OCI-LY1 (cell line): ENCODE results near the gene DUS2.

Experiments used
- H2AFZ ChIP-seq: fragments of 200-600 bp; sonication (generic), shearing (Covaris generic); 2 replicates; pipeline ENCODE4 v1.6.0; 2014; ENCODE audit warnings: antibody characterized with exemption, mild to moderate bottlenecking, low read length
- H3F3A ChIP-seq: fragments of 200-600 bp; sonication (generic), shearing (Covaris generic); 2 replicates; pipeline ENCODE4 v1.6.0; 2014; ENCODE audit warnings: mild to moderate bottlenecking, antibody characterized with exemption, low read length, moderate library complexity; ENCODE audit not compliant: insufficient read depth
- H3K27ac ChIP-seq: fragments of 200-600 bp; sonication (generic); 2 replicates; pipeline ENCODE4 v1.5.1; 2014; ENCODE audit warnings: low read length, mixed run types, mild to moderate bottlenecking, low read depth; ENCODE audit not compliant: poor library complexity, severe bottlenecking
- H3K27me3 ChIP-seq: fragments of 200-600 bp; sonication (generic); 2 replicates; pipeline ENCODE4 v1.6.0; 2014; ENCODE audit warnings: antibody characterized with exemption, mild to moderate bottlenecking, low read length, moderate library complexity; ENCODE audit not compliant: insufficient read depth
- H3K36me3 ChIP-seq: fragments of 200-600 bp; sonication (generic); 2 replicates; pipeline ENCODE4 v1.6.1; 2014; ENCODE audit warnings: mild to moderate bottlenecking, antibody characterized with exemption, low read length, moderate library complexity, mixed read lengths; ENCODE audit not compliant: insufficient read depth
- H3K4me1 ChIP-seq: fragments of 200-600 bp; sonication (generic); 2 replicates; pipeline ENCODE4 v1.5.1; 2014; ENCODE audit warnings: mild to moderate bottlenecking, low read length, moderate library complexity; ENCODE audit not compliant: insufficient read depth, severe bottlenecking
- H3K4me2 ChIP-seq: fragments of 200-600 bp; sonication (generic), shearing (Covaris generic); 2 replicates; pipeline ENCODE4 v1.6.1; 2014; ENCODE audit warnings: low read length
- H3K4me3 ChIP-seq: fragments of 200-600 bp; sonication (generic); 2 replicates; pipeline ENCODE4 v1.5.1; 2014; ENCODE audit warnings: low read length, low read depth, mild to moderate bottlenecking, mixed read lengths; ENCODE audit not compliant: poor library complexity, severe bottlenecking
- H3K79me2 ChIP-seq: fragments of 200-600 bp; shearing (Covaris generic); 2 replicates; pipeline ENCODE4 v1.6.1; 2016; ENCODE audit warnings: mixed run types, low read length, mixed read lengths; ENCODE audit not compliant: insufficient read depth
- H3K9ac ChIP-seq: fragments of 200-600 bp; sonication (generic), shearing (Covaris generic); 2 replicates; pipeline ENCODE4 v1.6.1; 2014; ENCODE audit warnings: mild to moderate bottlenecking, low read length, mixed read lengths
- H3K9me2 ChIP-seq: fragments of 200-600 bp; sonication (generic), shearing (Covaris generic); 2 replicates; pipeline ENCODE4 v1.6.1; 2014; ENCODE audit warnings: low read depth, mild to moderate bottlenecking, low read length, mixed read lengths
- H3K9me3 ChIP-seq: fragments of 200-600 bp; shearing (Covaris generic); 2 replicates; pipeline ENCODE4 v1.6.1; 2014; ENCODE audit warnings: low read length, mixed read lengths
- H4K20me1 ChIP-seq: fragments of 200-600 bp; sonication (generic), shearing (Covaris generic); 2 replicates; pipeline ENCODE4 v1.6.0; 2016; ENCODE audit warnings: mild to moderate bottlenecking, low read length; ENCODE audit not compliant: insufficient read depth
- EZH2 ChIP-seq: fragments of 200-600 bp; sonication (generic), shearing (Covaris generic); IDR thresholded peaks from 2 replicates; pipeline ENCODE4 v1.8.0; 2017; ENCODE audit warnings: borderline replicate concordance, mixed run types, mild to moderate bottlenecking, antibody characterized with exemption, low read length, moderate library complexity, mixed read lengths
- TF ChIP-seq, protein P1 (sequence below): fragments of 200-600 bp; sonication (generic), shearing (Covaris generic); IDR thresholded peaks from 2 replicates; pipeline ENCODE4 v1.5.1; 2017; ENCODE audit warnings: mild to moderate bottlenecking, antibody characterized with exemption, low read length, moderate library complexity, mixed read lengths

The DUS2 gene

DNA sequence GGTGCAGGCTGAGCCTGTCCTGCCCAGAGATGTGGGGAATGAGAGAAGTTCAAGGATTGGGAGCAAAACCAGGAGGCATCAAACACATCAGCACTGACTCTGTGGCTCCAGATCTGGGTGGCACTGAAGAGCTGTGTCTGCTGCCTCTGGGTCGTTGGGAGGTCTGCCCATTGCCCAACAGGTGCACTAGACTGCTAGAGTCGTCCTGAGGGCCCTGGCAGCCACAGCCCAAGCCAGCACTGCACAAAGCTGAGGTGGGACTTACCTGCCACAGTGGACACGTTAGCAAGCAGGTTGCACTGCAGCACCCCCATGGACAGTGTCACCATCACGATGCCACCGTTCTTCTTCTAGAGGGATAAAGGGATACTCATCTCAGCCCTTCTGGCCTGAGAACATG is 46.1 kb upstream of the DUS2 start:
- no peaks in the 10 kb centered on the region for H3K79me2 ChIP-seq
- TF ChIP-seq, protein P1, sequence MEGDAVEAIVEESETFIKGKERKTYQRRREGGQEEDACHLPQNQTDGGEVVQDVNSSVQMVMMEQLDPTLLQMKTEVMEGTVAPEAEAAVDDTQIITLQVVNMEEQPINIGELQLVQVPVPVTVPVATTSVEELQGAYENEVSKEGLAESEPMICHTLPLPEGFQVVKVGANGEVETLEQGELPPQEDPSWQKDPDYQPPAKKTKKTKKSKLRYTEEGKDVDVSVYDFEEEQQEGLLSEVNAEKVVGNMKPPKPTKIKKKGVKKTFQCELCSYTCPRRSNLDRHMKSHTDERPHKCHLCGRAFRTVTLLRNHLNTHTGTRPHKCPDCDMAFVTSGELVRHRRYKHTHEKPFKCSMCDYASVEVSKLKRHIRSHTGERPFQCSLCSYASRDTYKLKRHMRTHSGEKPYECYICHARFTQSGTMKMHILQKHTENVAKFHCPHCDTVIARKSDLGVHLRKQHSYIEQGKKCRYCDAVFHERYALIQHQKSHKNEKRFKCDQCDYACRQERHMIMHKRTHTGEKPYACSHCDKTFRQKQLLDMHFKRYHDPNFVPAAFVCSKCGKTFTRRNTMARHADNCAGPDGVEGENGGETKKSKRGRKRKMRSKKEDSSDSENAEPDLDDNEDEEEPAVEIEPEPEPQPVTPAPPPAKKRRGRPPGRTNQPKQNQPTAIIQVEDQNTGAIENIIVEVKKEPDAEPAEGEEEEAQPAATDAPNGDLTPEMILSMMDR = no peak
- TF ChIP-seq EZH2 = no peak
- H3K36me3 ChIP-seq = no peaks in the 10 kb centered on the region
- H3K4me3 ChIP-seq = no peak overlapping the region
- no peaks in the 10 kb centered on the region for H3K9me3 ChIP-seq
- H2AFZ ChIP-seq = no peak overlapping the region
- H3K27me3 ChIP-seq = no peaks in the 10 kb centered on the region
- H3F3A ChIP-seq = no peaks in the 10 kb centered on the region
- H3K4me1 ChIP-seq = no peaks in the 10 kb centered on the region
- H4K20me1 ChIP-seq = no peaks in the 10 kb centered on the region
- no peak overlapping the region for H3K9ac ChIP-seq
- no peak overlapping the region for H3K27ac ChIP-seq
- no peaks in the 10 kb centered on the region for H3K9me2 ChIP-seq
- no peak overlapping the region for H3K4me2 ChIP-seq

DNA sequence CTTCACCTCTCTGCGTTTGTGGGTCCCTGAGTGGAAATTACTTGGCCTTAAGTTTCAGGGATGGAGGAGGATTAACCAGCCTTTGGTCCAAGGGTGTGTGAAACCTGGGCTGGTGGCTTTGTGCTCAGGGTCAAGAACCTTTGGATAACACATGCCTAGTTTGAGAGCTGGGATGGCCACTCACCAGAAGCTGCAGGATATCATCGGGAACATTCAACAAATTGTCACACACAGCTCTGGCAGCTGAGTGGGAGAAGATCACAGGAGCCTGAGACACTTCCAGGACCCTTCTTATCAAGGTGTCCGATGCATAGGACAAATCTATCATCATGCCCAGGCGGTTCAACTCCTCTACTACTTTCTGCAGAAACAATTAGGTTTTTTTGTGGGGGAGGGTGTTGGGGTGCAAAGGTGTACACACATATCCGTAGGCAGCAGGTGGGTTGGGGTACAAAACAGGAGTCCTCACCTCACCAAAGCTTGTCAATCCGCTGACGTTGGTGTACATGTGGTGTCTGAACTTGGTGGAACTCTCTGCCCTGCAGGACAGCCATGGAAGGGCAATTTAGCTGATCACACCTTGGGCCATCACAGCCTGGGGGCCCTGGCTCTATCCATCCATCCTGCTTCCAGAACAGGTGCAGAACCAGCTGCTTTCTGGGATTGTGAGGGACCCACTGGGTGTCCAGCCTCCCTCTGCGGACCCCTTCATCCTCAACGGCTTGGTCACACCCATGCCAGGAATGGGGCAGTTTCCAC is 45.4 kb upstream of the DUS2 start:
- Histone ChIP-seq H3K4me2 (no peak overlapping the region), H3K9ac (no peak overlapping the region), H2AFZ (no peak overlapping the region), H3K9me2 (no peaks in the 10 kb centered on the region), H4K20me1 (no peaks in the 10 kb centered on the region), H3F3A (no peaks in the 10 kb centered on the region), H3K79me2 (no peaks in the 10 kb centered on the region), H3K4me1 (no peaks in the 10 kb centered on the region), H3K9me3 (no peaks in the 10 kb centered on the region), H3K27ac (no peak overlapping the region), H3K4me3 (no peak overlapping the region), H3K36me3 (no peaks in the 10 kb centered on the region), H3K27me3 (no peaks in the 10 kb centered on the region)
- no peak for TF ChIP-seq EZH2
- TF ChIP-seq, protein P1 = no peak

DNA sequence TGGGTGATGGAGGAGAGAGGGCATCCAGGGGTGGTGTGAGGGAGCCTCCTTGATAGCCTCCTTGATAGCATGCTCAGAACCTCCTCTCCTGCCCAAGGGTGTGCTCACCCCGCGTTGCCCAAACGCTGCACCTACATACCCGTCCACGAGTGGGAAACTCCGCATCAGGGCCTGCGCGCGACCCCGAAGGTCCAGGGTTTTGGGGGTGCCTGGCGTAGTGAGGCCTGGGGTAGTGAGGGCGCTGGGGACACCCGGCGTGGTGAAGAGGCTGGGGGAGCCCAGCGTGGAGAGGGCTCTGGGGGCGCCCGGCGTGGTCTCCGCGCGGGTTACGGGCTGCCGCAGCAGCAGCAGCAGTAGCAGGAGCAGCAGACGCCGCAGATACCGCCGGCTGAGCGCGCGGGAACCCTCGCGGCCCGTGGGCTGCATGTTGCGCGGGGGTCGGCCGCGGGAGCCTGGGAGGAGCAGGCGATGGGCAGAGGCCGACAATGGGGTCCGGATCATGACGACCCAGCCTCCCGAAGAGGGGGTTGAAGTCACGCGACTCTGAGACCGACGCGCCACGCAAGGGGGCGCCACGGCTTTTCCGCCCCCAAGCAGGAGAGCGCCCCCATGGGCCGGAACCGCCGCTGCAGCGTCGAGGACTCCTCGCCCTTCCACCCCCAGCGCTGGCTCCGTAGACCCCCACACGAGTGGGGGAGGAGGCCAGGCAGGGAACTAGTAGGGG is 43.0 kb upstream of the DUS2 start, which contains the start of gene DPEP3:
TSS of gene DPEP3 (minus strand) at position 545 of the 724 bp plus-strand sequence. CDS start at position 426, 119 bp downstream.
- TF ChIP-seq EZH2 = no peak
- TF ChIP-seq, protein P1 = no peak
- Histone ChIP-seq H3K4me2 (no peak within 1 kb of the TSS), H3F3A (no peaks in the 10 kb centered on the region)

More for the DNA sequence above, 43.0 kb upstream of the DUS2 start, which contains the start of gene DPEP3:
- Histone ChIP-seq H4K20me1 (no peaks in the 10 kb centered on the region), H3K4me1 (peaks cover 15% of the 10 kb centered on the region), H3K9me2 (no peaks in the 10 kb centered on the region), H3K36me3 (no peaks in the 10 kb centered on the region), H3K4me3 (no peak within 1 kb of the TSS), H3K79me2 (no peaks in the 10 kb centered on the region), H3K27me3 (no peaks in the 10 kb centered on the region), H3K9ac (no peak within 1 kb of the TSS), H3K9me3 (no peaks in the 10 kb centered on the region), H3K27ac (no peak within 1 kb of the TSS), H2AFZ (no peak within 1 kb of the TSS)
